Measurements from ENCODE around the gene SH2D1A. TPM values are rescaled to one million over a fixed set of nuclear protein-coding genes. Genes with fewer than 3 reads are reported as not detected.
"Not testable (repeated sequence)": the region's sequence is repeated elsewhere in the genome, so short reads cannot be mapped to it uniquely, and the experiment has no call there.

The SH2D1A gene
- total RNA-seq, 1 donor from 2014 or later = 1.9 TPM

- Mint-ChIP-seq H3K27me3 (ENCODE audit: low read depth) (no peaks in the 10 kb centered on the region), H3K4me3 (no peak overlapping the region), H3K27ac (ENCODE audit: unreplicated experiment) (no peak overlapping the region), H3K4me1 (peaks cover 30% of the 10 kb centered on the region), H3K9me3 (no peaks in the 10 kb centered on the region), H3K36me3 (ENCODE audit: low read depth) (peaks cover 16% of the 10 kb centered on the region)
- TF ChIP-seq, protein P1, sequence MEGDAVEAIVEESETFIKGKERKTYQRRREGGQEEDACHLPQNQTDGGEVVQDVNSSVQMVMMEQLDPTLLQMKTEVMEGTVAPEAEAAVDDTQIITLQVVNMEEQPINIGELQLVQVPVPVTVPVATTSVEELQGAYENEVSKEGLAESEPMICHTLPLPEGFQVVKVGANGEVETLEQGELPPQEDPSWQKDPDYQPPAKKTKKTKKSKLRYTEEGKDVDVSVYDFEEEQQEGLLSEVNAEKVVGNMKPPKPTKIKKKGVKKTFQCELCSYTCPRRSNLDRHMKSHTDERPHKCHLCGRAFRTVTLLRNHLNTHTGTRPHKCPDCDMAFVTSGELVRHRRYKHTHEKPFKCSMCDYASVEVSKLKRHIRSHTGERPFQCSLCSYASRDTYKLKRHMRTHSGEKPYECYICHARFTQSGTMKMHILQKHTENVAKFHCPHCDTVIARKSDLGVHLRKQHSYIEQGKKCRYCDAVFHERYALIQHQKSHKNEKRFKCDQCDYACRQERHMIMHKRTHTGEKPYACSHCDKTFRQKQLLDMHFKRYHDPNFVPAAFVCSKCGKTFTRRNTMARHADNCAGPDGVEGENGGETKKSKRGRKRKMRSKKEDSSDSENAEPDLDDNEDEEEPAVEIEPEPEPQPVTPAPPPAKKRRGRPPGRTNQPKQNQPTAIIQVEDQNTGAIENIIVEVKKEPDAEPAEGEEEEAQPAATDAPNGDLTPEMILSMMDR (conservative IDR thresholded peaks at IDR 0.05) = no peak
- no peak for DNase-seq (ENCODE audit: low read depth, low spot score)
These were observed 60.9 kb downstream of the SH2D1A start for GRCh38 chrX:124407226-124407625.

DNA sequence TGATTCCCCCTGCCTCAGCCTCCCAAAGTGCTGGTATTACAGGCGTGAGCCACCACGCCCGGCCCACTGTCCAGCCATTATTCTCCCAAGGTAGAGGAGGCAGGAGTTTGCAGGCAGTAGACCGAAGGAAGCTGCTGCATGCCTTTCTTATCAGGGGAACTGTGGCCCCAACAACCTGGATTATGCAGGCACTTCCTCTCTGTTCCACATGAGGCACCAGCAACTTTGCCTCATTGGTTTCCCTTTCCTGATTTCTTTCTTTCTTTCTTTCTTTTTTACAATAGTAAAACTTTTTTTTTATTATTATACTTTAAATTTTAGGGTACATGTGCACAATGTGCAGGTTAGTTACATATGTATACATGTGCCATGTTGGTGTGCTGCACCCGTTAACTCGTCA is 62.0 kb downstream of the SH2D1A start:
- not testable (repeated sequence) for H3K27ac Mint-ChIP-seq (ENCODE audit: unreplicated experiment); H3K9me3 Mint-ChIP-seq; H3K27me3 Mint-ChIP-seq (ENCODE audit: low read depth); DNase-seq (ENCODE audit: low read depth, low spot score); H3K4me3 Mint-ChIP-seq
- Mint-ChIP-seq H3K36me3 (ENCODE audit: low read depth) (peaks cover 12% of the 10 kb centered on the region), H3K4me1 (peaks cover 25% of the 10 kb centered on the region)

DNA sequence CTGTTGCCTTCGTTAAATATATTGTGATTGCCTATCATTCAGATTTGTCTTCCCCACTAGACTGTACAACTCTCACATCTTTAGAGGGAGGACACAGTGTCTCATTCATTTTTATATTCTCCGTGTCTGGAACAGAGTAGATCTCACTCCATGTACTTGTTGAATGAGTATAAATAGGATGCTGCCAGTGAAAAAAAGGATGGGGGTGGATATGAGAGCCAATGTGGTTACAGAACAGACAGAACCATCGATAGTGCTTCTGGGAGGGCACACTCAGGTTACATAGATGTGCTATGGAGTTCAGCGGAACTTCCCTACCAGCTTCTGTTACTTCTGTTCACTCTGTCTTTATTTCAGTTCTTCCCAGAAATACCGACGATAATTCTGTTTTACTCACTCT is 66.9 kb downstream of the SH2D1A start:
- Mint-ChIP-seq H3K9me3 (peaks cover 5% of the 10 kb centered on the region), H3K27ac (ENCODE audit: unreplicated experiment) (no peak overlapping the region), H3K4me3 (no peak overlapping the region), H3K36me3 (ENCODE audit: low read depth) (peaks cover 14% of the 10 kb centered on the region), H3K27me3 (ENCODE audit: low read depth) (no peaks in the 10 kb centered on the region), H3K4me1 (no peaks in the 10 kb centered on the region)
- TF ChIP-seq, protein P1 (conservative IDR thresholded peaks at IDR 0.05) = no peak
- DNase-seq (ENCODE audit: low read depth, low spot score) = no peak

- no peaks in the 10 kb centered on the region for H3K4me1 Mint-ChIP-seq
- DNase-seq (ENCODE audit: low read depth, low spot score) = no peak
- H3K27me3 Mint-ChIP-seq (ENCODE audit: low read depth) = no peaks in the 10 kb centered on the region
- TF ChIP-seq, protein P1 (conservative IDR thresholded peaks at IDR 0.05) = no peak
- H3K27ac Mint-ChIP-seq (ENCODE audit: unreplicated experiment) = no peak overlapping the region
- no peak overlapping the region for H3K4me3 Mint-ChIP-seq
- H3K9me3 Mint-ChIP-seq = peaks cover 7% of the 10 kb centered on the region
- peaks cover 18% of the 10 kb centered on the region for H3K36me3 Mint-ChIP-seq (ENCODE audit: low read depth)
These were observed 67.9 kb downstream of the SH2D1A start for GRCh38 chrX:124414281-124414680.

DNA sequence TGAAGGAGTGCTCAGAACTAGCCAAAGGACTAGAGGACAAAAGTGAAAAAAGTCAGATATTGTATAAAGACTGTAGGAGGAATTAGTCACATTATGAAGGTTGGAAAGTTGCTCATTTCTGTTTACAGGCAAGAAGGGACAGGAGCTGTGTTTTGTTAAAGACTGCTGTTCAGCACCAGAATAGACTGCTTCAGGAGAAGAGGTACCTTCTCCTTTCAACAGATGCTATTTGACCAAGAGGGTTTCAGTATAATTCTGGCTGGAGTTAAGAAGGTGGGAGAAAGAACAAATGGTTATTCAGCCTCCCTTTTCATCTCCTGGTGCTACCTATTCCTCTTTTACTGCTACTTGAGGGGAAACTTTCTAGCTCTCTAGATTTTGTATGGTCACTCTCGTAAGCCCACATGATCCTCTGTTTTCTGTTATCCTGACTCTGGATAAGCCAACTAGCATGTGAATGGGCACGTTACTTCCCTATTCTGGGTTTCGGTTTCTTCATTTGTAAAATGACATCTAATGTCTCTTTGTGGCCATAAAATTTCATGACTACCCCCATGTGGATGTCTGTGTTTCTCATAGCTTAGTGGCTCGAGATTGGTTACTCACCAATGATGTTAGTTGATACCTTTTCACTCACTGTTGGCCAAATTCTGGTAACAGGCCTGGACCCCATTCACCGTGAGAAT is 68.9 kb downstream of the SH2D1A start:
- Mint-ChIP-seq H3K4me1 (no peaks in the 10 kb centered on the region), H3K27me3 (ENCODE audit: low read depth) (no peaks in the 10 kb centered on the region), H3K27ac (ENCODE audit: unreplicated experiment) (no peak overlapping the region), H3K4me3 (no peak overlapping the region), H3K9me3 (peaks cover 7% of the 10 kb centered on the region), H3K36me3 (ENCODE audit: low read depth) (peaks cover 19% of the 10 kb centered on the region)
- TF ChIP-seq, protein P1 (conservative IDR thresholded peaks at IDR 0.05) = no peak
- no peak for DNase-seq (ENCODE audit: low read depth, low spot score)

GRCh38 chrX:124421898-124422655 is 75.7 kb downstream of the SH2D1A start:
- Mint-ChIP-seq H3K36me3 (ENCODE audit: low read depth) (peaks cover 22% of the 10 kb centered on the region), H3K9me3 (peaks cover 15% of the 10 kb centered on the region), H3K27me3 (ENCODE audit: low read depth) (no peaks in the 10 kb centered on the region), H3K4me3 (no peak overlapping the region), H3K27ac (ENCODE audit: unreplicated experiment) (no peak overlapping the region), H3K4me1 (peaks cover 7% of the 10 kb centered on the region)
- TF ChIP-seq, protein P1 (conservative IDR thresholded peaks at IDR 0.05) = no peak
- no peak for DNase-seq (ENCODE audit: low read depth, low spot score)

Data from neural crest cell (in vitro differentiated cells).